ENCODE results near the gene MAP1S.
"Not testable (repeated sequence)": the region's sequence is repeated elsewhere in the genome, so short reads cannot be mapped to it uniquely, and the experiment has no call there.

MAP1S gene

DNA sequence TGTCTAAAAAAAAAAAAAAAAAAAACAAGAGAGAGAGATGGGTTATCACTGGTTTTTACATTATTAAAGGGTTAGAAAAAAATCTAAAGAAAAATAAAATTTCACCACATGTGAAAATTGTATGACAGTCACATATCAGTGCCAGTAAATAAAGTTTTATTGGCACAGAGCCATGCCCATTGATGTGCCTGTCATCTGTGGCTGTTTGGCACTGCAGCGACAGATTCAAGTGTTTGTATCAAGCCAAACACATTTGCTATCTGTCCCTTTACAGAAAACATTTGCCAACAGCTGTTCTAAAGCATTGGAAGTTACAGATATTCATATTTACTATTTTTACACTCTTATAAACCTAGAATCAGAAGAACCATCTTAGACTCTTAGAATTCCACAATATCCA lies 48.3 kb downstream of the MAP1S start:
- no peak overlapping the region for H3K4me3 ChIP-seq (ENCODE audit: low read depth, low read length)
- no peak for DNase-seq (ENCODE audit: low read depth)
- TF ChIP-seq MYC (IDR thresholded peaks at IDR 0.05; ENCODE audit: low read depth, low read length) (no peak), POLR2A (IDR thresholded peaks at IDR 0.05; ENCODE audit: extremely low read depth, insufficient read length) (no peak), CTCF (IDR thresholded peaks at IDR 0.05; ENCODE audit: low read depth, low read length) (no peak), MAX (IDR thresholded peaks at IDR 0.05; ENCODE audit: low read depth, low read length) (no peak)

- no peak for TF ChIP-seq MYC (IDR thresholded peaks at IDR 0.05; ENCODE audit: low read depth, low read length)
- no peak for TF ChIP-seq POLR2A (IDR thresholded peaks at IDR 0.05; ENCODE audit: extremely low read depth, insufficient read length)
- TF ChIP-seq CTCF (IDR thresholded peaks at IDR 0.05; ENCODE audit: low read depth, low read length): no peak
- no peak for TF ChIP-seq MAX (IDR thresholded peaks at IDR 0.05; ENCODE audit: low read depth, low read length)
These were observed 51.3 kb downstream of the MAP1S start for GRCh38 chr19:17770613-17771012.

DNA sequence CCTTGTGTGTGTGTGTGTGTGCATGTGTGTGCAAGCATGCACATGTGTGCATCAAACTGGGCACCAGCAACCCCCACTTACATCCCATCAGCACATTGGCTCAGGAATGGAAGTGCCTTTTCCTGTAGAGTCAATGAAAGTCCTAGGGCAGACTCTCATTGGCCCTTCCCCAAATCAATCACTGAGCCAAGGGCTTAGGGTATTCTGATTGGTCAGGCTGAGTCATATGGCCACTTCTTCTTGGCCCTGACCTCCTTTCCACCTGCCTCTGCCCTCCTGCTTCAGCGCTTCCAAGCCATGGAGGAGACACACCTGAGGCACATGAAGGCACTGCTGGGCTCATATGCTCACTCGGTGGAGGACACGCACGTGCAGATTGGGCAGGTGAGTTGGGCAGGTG lies 52.9 kb downstream of the MAP1S start:
- TF ChIP-seq POLR2A (IDR thresholded peaks at IDR 0.05; ENCODE audit: extremely low read depth, insufficient read length) (no peak), MYC (IDR thresholded peaks at IDR 0.05; ENCODE audit: low read depth, low read length) (no peak), MAX (IDR thresholded peaks at IDR 0.05; ENCODE audit: low read depth, low read length) (no peak)
- peak; percentile 61 for DNase-seq (ENCODE audit: low read depth)
- H3K4me3 ChIP-seq (ENCODE audit: low read depth, low read length): no peak overlapping the region

More at GRCh38 chr19:17770613-17771012, 51.3 kb downstream of the MAP1S start:
- no peak overlapping the region for H3K4me3 ChIP-seq (ENCODE audit: low read depth, low read length)
- DNase-seq (ENCODE audit: low read depth): no peak

DNA sequence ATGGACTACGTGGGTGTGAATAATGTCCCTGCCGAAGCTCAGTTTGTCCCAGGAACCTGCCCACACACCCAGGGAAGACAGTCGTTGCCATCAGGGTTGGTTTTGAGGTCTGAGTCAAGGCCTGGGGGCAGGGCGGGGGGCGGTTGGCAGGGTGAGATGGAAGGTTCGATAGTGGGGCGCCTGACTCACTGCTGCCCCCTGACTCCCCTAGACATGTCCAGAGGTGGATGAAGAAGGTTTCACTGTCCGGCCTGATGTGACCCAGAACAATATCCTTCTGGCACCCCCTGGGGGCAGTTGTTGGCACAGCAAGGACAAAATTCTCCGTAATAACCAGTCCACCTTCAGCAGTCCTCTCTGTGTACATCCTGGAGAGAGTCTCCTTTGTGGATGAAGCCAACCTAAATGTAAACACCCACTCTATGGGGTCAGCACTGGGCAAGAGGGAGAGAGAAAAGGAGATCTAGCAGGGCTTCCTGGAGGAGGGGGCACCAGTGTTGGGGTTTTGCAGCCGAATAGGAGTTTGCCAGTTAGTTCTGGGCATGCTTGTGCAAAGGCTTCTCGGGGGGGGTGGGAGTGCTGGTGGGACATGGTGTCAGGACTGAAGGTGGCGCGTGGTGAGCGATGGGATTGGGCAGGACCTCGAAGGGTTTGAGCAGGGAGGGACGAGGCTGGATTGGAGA lies 56.1 kb downstream of the MAP1S start:
- DNase-seq (ENCODE audit: low read depth): peak; percentile 72
- TF ChIP-seq CTCF (IDR thresholded peaks at IDR 0.05; ENCODE audit: low read depth, low read length) (peak; percentile 90), MYC (IDR thresholded peaks at IDR 0.05; ENCODE audit: low read depth, low read length) (no peak)
- no peak overlapping the region for H3K4me3 ChIP-seq (ENCODE audit: low read depth, low read length)

DNA sequence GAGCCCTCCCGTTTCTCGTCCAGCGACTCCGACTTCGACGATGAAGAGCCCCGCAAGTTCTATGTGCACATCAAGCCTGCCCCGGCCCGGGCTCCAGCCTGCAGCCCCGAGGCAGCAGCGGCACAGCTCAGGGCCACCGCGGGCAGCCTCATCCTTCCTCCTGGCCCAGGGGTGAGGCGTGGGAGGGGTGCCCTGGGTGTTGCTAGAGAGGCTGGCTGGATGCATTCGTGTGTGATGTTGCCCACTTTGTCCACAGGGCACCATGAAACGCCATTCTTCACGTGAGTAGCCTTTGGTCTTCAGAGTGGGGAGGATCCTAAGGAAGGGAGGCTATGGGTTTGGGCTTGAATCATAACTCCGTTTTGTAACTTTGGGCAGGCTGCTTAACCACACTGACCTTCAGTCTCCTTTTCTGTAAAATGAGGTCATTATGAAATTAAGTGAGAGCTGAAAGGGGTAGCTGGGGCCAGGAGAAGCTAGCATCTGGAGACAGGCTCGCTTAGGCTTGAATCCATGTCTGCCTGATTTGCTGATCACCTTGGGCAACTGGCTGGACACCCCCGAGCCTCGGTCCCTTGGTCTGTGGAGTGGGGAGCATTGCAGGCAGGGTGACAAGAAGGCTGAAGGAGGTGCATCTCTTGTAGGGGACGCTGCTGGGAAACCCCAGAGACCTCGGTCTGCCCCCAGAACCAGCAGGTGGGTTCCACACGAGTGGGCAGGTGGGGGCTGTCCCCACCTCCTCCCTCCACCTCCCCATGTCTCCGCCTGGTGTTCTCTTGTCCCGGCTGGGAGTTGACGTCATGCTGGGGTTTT lies 56.9 kb downstream of the MAP1S start:
- TF ChIP-seq CTCF (IDR thresholded peaks at IDR 0.05; ENCODE audit: low read depth, low read length) (no peak), MAX (IDR thresholded peaks at IDR 0.05; ENCODE audit: low read depth, low read length) (no peak), MYC (IDR thresholded peaks at IDR 0.05; ENCODE audit: low read depth, low read length) (no peak), POLR2A (IDR thresholded peaks at IDR 0.05; ENCODE audit: extremely low read depth, insufficient read length) (no peak)
- no peak overlapping the region for H3K4me3 ChIP-seq (ENCODE audit: low read depth, low read length)
- peak; percentile 51 for DNase-seq (ENCODE audit: low read depth)

- not testable (repeated sequence) for DNase-seq (ENCODE audit: low read depth)
These were observed 58.6 kb downstream of the MAP1S start for GRCh38 chr19:17777840-17778239.

More at GRCh38 chr19:17777840-17778239, 58.6 kb downstream of the MAP1S start:
- not testable (repeated sequence) for H3K4me3 ChIP-seq (ENCODE audit: low read depth, low read length)
